Breast epithelium (tissue), 3 donors: ENCODE data around the gene LPIN3.

Experiments used
- POLR2A ChIP-seq: fragments of 450-650 bp; IDR thresholded peaks from one replicate; pipeline ENCODE4 v1.6.1; 2016; ENCODE audit warnings: antibody characterized with exemption, mild to moderate bottlenecking, moderate library complexity
- POLR2AphosphoS5 ChIP-seq, 3 donors: sonication (generic); formaldehyde crosslinking; IDR thresholded peaks; one replicate each; pipeline ENCODE4 v1.6.1; 2017; ENCODE audit warnings: antibody characterized with exemption in 3 of 3
- TF ChIP-seq, protein P1 (sequence below), 3 donors: fragments of 450-650 bp; IDR thresholded peaks; one replicate each; pipeline ENCODE4 v1.5.1; 2016 to 2017; ENCODE audit warnings: antibody characterized with exemption in 3 of 3, mild to moderate bottlenecking in 3 of 3, moderate library complexity in 3 of 3

- TF ChIP-seq POLR2A (no peak), POLR2AphosphoS5 (IDR thresholded peaks at IDR 0.05) (no peak)
- TF ChIP-seq, protein P1, sequence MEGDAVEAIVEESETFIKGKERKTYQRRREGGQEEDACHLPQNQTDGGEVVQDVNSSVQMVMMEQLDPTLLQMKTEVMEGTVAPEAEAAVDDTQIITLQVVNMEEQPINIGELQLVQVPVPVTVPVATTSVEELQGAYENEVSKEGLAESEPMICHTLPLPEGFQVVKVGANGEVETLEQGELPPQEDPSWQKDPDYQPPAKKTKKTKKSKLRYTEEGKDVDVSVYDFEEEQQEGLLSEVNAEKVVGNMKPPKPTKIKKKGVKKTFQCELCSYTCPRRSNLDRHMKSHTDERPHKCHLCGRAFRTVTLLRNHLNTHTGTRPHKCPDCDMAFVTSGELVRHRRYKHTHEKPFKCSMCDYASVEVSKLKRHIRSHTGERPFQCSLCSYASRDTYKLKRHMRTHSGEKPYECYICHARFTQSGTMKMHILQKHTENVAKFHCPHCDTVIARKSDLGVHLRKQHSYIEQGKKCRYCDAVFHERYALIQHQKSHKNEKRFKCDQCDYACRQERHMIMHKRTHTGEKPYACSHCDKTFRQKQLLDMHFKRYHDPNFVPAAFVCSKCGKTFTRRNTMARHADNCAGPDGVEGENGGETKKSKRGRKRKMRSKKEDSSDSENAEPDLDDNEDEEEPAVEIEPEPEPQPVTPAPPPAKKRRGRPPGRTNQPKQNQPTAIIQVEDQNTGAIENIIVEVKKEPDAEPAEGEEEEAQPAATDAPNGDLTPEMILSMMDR (IDR thresholded peaks at IDR 0.05), result no peak
Observed at GRCh38 chr20:41370176-41370575, 29.6 kb downstream of the LPIN3 start.
